HCT116 (cell line): ENCODE measurements around the gene GRM5.

Experiments used
- CTCF ChIP-seq, 3 experiments: fragments of 200-600 bp in 1 of 3; sonication (generic) in 1 of 3; IDR thresholded peaks in 2 of 3; conservative IDR thresholded peaks in 1 of 3; 2 replicates each; pipeline ENCODE4 v1.5.1; 2012 to 2017; ENCODE audit warnings: low read depth in 2 of 3, low read length in 2 of 3, antibody characterized with exemption in 1 of 3, borderline replicate concordance in 1 of 3, control low read depth in 1 of 3, mild to moderate bottlenecking in 1 of 3, mixed read lengths in 1 of 3, mixed run types in 1 of 3, moderate library complexity in 1 of 3; ENCODE audit not compliant: insufficient read depth in 1 of 3
- MAX ChIP-seq: IDR thresholded peaks from 2 replicates; pipeline ENCODE4 v1.6.1; 2012
- POLR2AphosphoS5 ChIP-seq: IDR thresholded peaks from 2 replicates; pipeline ENCODE4 v1.6.1; 2011; ENCODE audit warnings: mild to moderate bottlenecking, low read depth, low read length, moderate library complexity
- RAD21 ChIP-seq: IDR thresholded peaks from 2 replicates; pipeline ENCODE4 v1.6.1; 2012; ENCODE audit warnings: low read depth, mild to moderate bottlenecking
- REST ChIP-seq: IDR thresholded peaks from 2 replicates; pipeline ENCODE4 v1.6.1; 2012; ENCODE audit warnings: low read depth
- TCF7L2 ChIP-seq: IDR thresholded peaks from 2 replicates; pipeline ENCODE4 v1.7.0; 2011; ENCODE audit warnings: borderline replicate concordance, inconsistent platforms; ENCODE audit not compliant: insufficient read depth, insufficient read length; ENCODE audit errors: extremely low read depth

GRCh38 chr11:88655656-88656055, 410.1 kb downstream of the GRM5 start:
- TF ChIP-seq POLR2AphosphoS5 (no peak), REST (no peak), RAD21 (no peak), CTCF (IDR thresholded peaks at IDR 0.05 in 2 of 3, conservative IDR thresholded peaks at IDR 0.05 in 1 of 3; ENCODE audit: borderline replicate concordance in 1 of 3, insufficient read depth in 1 of 3, low read depth in 2 of 3, low read length in 2 of 3) (no peak), MAX (no peak), TCF7L2 (no peak)
